HEK293T (cell line): ENCODE data around the gene TMEM86B.

Experiments used
- FOXM1 ChIP-seq: fragments of 450-650 bp; IDR thresholded peaks from 2 replicates; pipeline ENCODE4 v1.6.1; 2017; ENCODE audit warnings: mild to moderate bottlenecking, borderline replicate concordance
- SP1 ChIP-seq: fragments of 450-650 bp; IDR thresholded peaks from 2 replicates; pipeline ENCODE4 v1.6.1; 2017
- TARDBP ChIP-seq: fragments of 450-650 bp; IDR thresholded peaks from 2 replicates; pipeline ENCODE4 v1.6.1; 2016
- ZNF384 ChIP-seq: fragments of 450-650 bp; IDR thresholded peaks from 2 replicates; pipeline ENCODE4 v1.6.1; 2016

GRCh38 chr19:55227241-55228014, 1.1 kb downstream of the TMEM86B start:
- TF ChIP-seq TARDBP (no peak), ZNF384 (no peak), SP1 (no peak), FOXM1 (no peak)
